Pancreas (tissue), 10 donors: ENCODE data around the gene TNFRSF8. TPM values are rescaled to one million over a fixed set of nuclear protein-coding genes. Genes with fewer than 3 reads are reported as not detected.

ENCODE experiments used
- ATAC-seq, 4 donors: fragments of 200-7000 bp; cut with Tn5 transposase; one replicate each; pipeline versions ENCODE4 v1.8.0 to v1.9.1; 2020; ENCODE audit warnings: mild to moderate bottlenecking in 4 of 4, moderate library complexity in 4 of 4
- DNase-seq, 6 donors: peaks; one replicate each; pipeline ENCODE4 v3.0.0-alpha.2; 2020
- FAIRE-seq: peaks from 2 replicates; lab custom pipeline; 2012; peaks lifted over from hg19 to GRCh38; lab: Jason Lieb, UNC
- H3K27ac ChIP-seq, 4 donors: fragments of 200-600 bp; sonication (generic); 1 replicate in 3 of 4; 2 replicates in 1 of 4; pipeline versions ENCODE4 v1.5.0 to v1.8.0; 2020
- H3K27me3 ChIP-seq, 4 donors: fragments of 200-600 bp; one replicate each; pipeline ENCODE4 v1.8.0; 2021
- H3K36me3 ChIP-seq, 3 donors: fragments of 200-600 bp; sonication (generic) in 1 of 3; one replicate each; pipeline versions ENCODE4 v1.5.0 to v1.8.0; 2020 to 2021
- H3K4me1 ChIP-seq, 3 donors: fragments of 200-600 bp; one replicate each; pipeline ENCODE4 v1.8.0; 2021
- H3K4me3 ChIP-seq, 4 donors: fragments of 200-600 bp; sonication (generic) in 2 of 4; one replicate each; pipeline versions ENCODE4 v1.5.0 to v1.8.0; 2020 to 2021
- H3K9me3 ChIP-seq, 4 donors: fragments of 200-600 bp; one replicate each; pipeline ENCODE4 v1.8.0; 2021
- CTCF ChIP-seq, 4 donors: fragments of 200-600 bp; sonication (generic) in 3 of 4; IDR thresholded peaks; one replicate each; pipeline versions ENCODE4 v1.5.0 to v1.8.0; 2021; ENCODE audit warnings: antibody characterized with exemption in 4 of 4
- WGBS, 2 donors: extraction: QIAGEN DNeasy Blood & Tissue Kit; methylation state at CpG; one replicate each; pipeline ENCODE4 v1.1.7; 2013; 5-methylcytosine and 5-hydroxymethylcytosine counted together
- intact Hi-C, 3 donors: fragments of 100-400 bp; cut with DNase I; formaldehyde crosslinking; loops; one replicate each; pipeline versions ENCODE4 v1.11.1 to v1.14.2; 2022
- polyA plus RNA-seq, 2 donors: library from polyadenylated mRNA; stranded (reverse); fragments of 200-250 nt; gene quantifications; one replicate each; pipeline ENCODE4 v1.2.3, GENCODE V29; 2013
- total RNA-seq, 6 donors: library from RNA; stranded (reverse); fragmentation: NEBNext Ultra II Directional in 4 of 6; extraction: Animal tissue kit (Norgen Biotek cat#: 25700) in 4 of 6; gene quantifications; one replicate each; pipeline versions ENCODE4 v1.2.1 to v1.2.4, GENCODE V29; 2021 to 2023
- donor health status: healthy with polysubstance abuse.
- donor health status: DM: no; HTN: no; CAD: no; lungs with moderate emphysema.
- donor health status: DM: no; HTN: no; CAD: no.
- donor health status: control.
- donor health status: control.
- donor health status: Bipolar disorder and iron deficiency.
- donor health status: DM: yes; HTN: yes; CAD: no.
- donor health status: DM: no; HTN: no; CAD: no.
- donor health status: DM: no; HTN: no; CAD: no.
- donor health status: DM: yes; HTN: yes; CAD: no.

The TNFRSF8 gene
- total and polyA plus RNA-seq, 8 donors = 0.08 to 0.72 (median 0.25) TPM; not detected in 1

- peaks cover 0 to 8% (median 0%) of the 10 kb centered on the region in 3 donors for H3K4me1 ChIP-seq
- TF ChIP-seq CTCF (IDR thresholded peaks at IDR 0.05) = no peak
- H3K9me3 ChIP-seq = no peaks in the 10 kb centered on the region
- WGBS, 2 donors = 73 to 78% methylated on average over 7 of the region's 7 CpGs
- H3K36me3 ChIP-seq = no peaks in the 10 kb centered on the region
- ATAC-seq (no peak), DNase-seq (no peak), FAIRE-seq (no peak)
- H3K4me3 ChIP-seq = no peak overlapping the region
- H3K27me3 ChIP-seq = no peaks in the 10 kb centered on the region
- peak overlapping the region in 1 of 4 donors; percentile 27 for H3K27ac ChIP-seq
- intact Hi-C loops = no loop called here
Observed at GRCh38 chr1:12183095-12183794, 120.1 kb downstream of the TNFRSF8 start.

- H3K27me3 ChIP-seq = no peaks in the 10 kb centered on the region
- no peaks in the 10 kb centered on the region for H3K36me3 ChIP-seq
- FAIRE-seq (no peak), DNase-seq (peak in 4 of 6 donors; percentile 31 to 79 (median 48)), ATAC-seq (peak; percentile 35 to 79 (median 74))
- H3K9me3 ChIP-seq = no peaks in the 10 kb centered on the region
- intact Hi-C loops = no loop called here
- no peak for TF ChIP-seq CTCF (IDR thresholded peaks at IDR 0.05)
- peaks cover 0 to 8% (median 0%) of the 10 kb centered on the region in 3 donors for H3K4me1 ChIP-seq
- 18 to 23% methylated on average over 10 of the region's 10 CpGs for WGBS, 2 donors
- H3K4me3 ChIP-seq = no peak overlapping the region
- H3K27ac ChIP-seq = peak overlapping the region in 2 of 4 donors; percentile 70 to 79
Observed at GRCh38 chr1:12184008-12184681, 121.0 kb downstream of the TNFRSF8 start.

GRCh38 chr1:12185036-12185917 lies 122.2 kb downstream of the TNFRSF8 start:
- DNase-seq (peak in 1 of 6 donors; percentile 49), FAIRE-seq (no peak), ATAC-seq (peak in 1 of 4 donors; percentile 13)
- no peaks in the 10 kb centered on the region for H3K36me3 ChIP-seq
- no peaks in the 10 kb centered on the region for H3K9me3 ChIP-seq
- peaks cover 0 to 8% (median 0%) of the 10 kb centered on the region in 3 donors for H3K4me1 ChIP-seq
- intact Hi-C loops = no loop called here
- H3K27ac ChIP-seq = peak overlapping the region in 2 of 4 donors; percentile 70 to 79
- no peak for TF ChIP-seq CTCF (IDR thresholded peaks at IDR 0.05)
- WGBS, 2 donors = 69 to 75% methylated on average over 19 of the region's 19 CpGs
- H3K27me3 ChIP-seq = no peaks in the 10 kb centered on the region
- H3K4me3 ChIP-seq = no peak overlapping the region

- no peak for TF ChIP-seq CTCF (IDR thresholded peaks at IDR 0.05)
- WGBS, 2 donors = 59 to 64% methylated on average over 13 of the region's 13 CpGs
- H3K9me3 ChIP-seq = no peaks in the 10 kb centered on the region
- intact Hi-C loops = no loop called here
- ATAC-seq (no peak), FAIRE-seq (no peak), DNase-seq (no peak)
- no peak overlapping the region for H3K4me3 ChIP-seq
- H3K27ac ChIP-seq = peak overlapping the region in 1 of 4 donors; percentile 79
- H3K4me1 ChIP-seq = peaks cover 0 to 8% (median 0%) of the 10 kb centered on the region in 3 donors
- no peaks in the 10 kb centered on the region for H3K36me3 ChIP-seq
- peaks cover 0 to 3% (median 0%) of the 10 kb centered on the region in 4 donors for H3K27me3 ChIP-seq
Observed at GRCh38 chr1:12185918-12186678, 123.0 kb downstream of the TNFRSF8 start.
